ENCODE data around the gene ARFIP1.

Gene ARFIP1

DNA sequence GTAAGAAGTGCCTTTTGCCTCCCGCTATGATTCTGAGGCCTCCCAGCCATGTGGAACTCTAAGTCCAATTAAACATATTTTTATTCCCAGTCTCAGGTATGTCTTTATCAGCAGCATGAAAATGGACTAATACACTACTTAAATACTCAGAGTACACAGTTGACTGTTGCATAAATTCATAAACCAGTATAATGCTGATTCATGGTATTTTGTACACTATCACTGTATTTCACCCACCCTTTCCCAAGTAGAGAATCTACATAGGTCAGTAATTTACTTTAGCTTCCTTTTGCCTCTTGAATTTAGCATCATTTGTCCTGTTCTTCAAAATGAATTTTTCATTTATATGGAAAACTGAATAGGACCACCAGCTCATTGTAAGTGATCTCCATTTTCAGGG, 98.1 kb downstream of the ARFIP1 start:
- TF ChIP-seq CEBPB (IDR thresholded peaks at IDR 0.05) (no peak), TCF12 (IDR thresholded peaks at IDR 0.05; ENCODE audit: low read depth) (no peak), ZBTB7A (IDR thresholded peaks at IDR 0.05; ENCODE audit: low read depth) (no peak), YY1 (IDR thresholded peaks at IDR 0.05; ENCODE audit: low read depth) (no peak), FOXM1 (IDR thresholded peaks at IDR 0.05; ENCODE audit: borderline replicate concordance, low read depth) (no peak), RAD21 (IDR thresholded peaks at IDR 0.05; ENCODE audit: low read depth) (no peak), TEAD4 (IDR thresholded peaks at IDR 0.05) (no peak), CREB1 (IDR thresholded peaks at IDR 0.05; ENCODE audit: low read depth) (no peak), REST (IDR thresholded peaks at IDR 0.05; ENCODE audit: low read depth) (no peak), USF1 (IDR thresholded peaks at IDR 0.05) (no peak), TAF1 (IDR thresholded peaks at IDR 0.05; ENCODE audit: low read depth) (no peak), EGR1 (IDR thresholded peaks at IDR 0.05) (no peak), NFIC (IDR thresholded peaks at IDR 0.05) (no peak), EP300 (IDR thresholded peaks at IDR 0.05; ENCODE audit: borderline replicate concordance) (no peak)
- TF ChIP-seq, protein P1, sequence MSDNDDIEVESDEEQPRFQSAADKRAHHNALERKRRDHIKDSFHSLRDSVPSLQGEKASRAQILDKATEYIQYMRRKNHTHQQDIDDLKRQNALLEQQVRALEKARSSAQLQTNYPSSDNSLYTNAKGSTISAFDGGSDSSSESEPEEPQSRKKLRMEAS (IDR thresholded peaks at IDR 0.05) = no peak

DNA sequence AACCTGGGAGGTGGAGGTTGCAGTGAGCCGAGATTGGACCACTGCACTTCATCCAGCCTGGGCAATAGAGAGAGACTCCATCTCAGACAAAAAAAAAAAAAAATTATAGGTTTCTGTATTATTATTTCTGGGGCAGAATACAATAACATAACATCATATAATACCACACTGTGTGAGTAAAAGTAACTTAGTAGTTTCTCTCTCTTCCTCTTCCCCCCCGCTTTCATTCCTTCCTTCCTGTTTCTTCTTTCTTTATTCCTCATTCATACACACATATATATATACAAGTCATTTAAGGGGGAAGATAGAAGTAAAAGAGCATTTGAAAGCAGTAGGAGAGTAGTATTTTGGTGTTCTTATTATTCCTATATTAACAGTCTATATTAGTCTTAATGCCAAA, 100.5 kb downstream of the ARFIP1 start:
- TF ChIP-seq CREB1 (IDR thresholded peaks at IDR 0.05; ENCODE audit: low read depth) = no peak
- TF ChIP-seq YY1 (IDR thresholded peaks at IDR 0.05; ENCODE audit: low read depth) = no peak
- no peak for TF ChIP-seq TAF1 (IDR thresholded peaks at IDR 0.05; ENCODE audit: low read depth)
- no peak for TF ChIP-seq CEBPB (IDR thresholded peaks at IDR 0.05)
- TF ChIP-seq NFIC (IDR thresholded peaks at IDR 0.05) = no peak
- no peak for TF ChIP-seq ZBTB7A (IDR thresholded peaks at IDR 0.05; ENCODE audit: low read depth)
- TF ChIP-seq EP300 (IDR thresholded peaks at IDR 0.05; ENCODE audit: borderline replicate concordance) = no peak
- TF ChIP-seq, protein P1 (IDR thresholded peaks at IDR 0.05) = no peak
- no peak for TF ChIP-seq FOXM1 (IDR thresholded peaks at IDR 0.05; ENCODE audit: borderline replicate concordance, low read depth)
- no peak for TF ChIP-seq RAD21 (IDR thresholded peaks at IDR 0.05; ENCODE audit: low read depth)
- no peak for TF ChIP-seq TEAD4 (IDR thresholded peaks at IDR 0.05)
- no peak for TF ChIP-seq USF1 (IDR thresholded peaks at IDR 0.05)
- TF ChIP-seq EGR1 (IDR thresholded peaks at IDR 0.05) = no peak
- no peak for TF ChIP-seq TCF12 (IDR thresholded peaks at IDR 0.05; ENCODE audit: low read depth)
- no peak for TF ChIP-seq REST (IDR thresholded peaks at IDR 0.05; ENCODE audit: low read depth)

- no peak for TF ChIP-seq TAF1 (IDR thresholded peaks at IDR 0.05; ENCODE audit: low read depth)
- TF ChIP-seq CREB1 (IDR thresholded peaks at IDR 0.05; ENCODE audit: low read depth) = no peak
- TF ChIP-seq, protein P1 (IDR thresholded peaks at IDR 0.05) = no peak
- no peak for TF ChIP-seq EP300 (IDR thresholded peaks at IDR 0.05; ENCODE audit: borderline replicate concordance)
- no peak for TF ChIP-seq YY1 (IDR thresholded peaks at IDR 0.05; ENCODE audit: low read depth)
- no peak for TF ChIP-seq USF1 (IDR thresholded peaks at IDR 0.05)
- TF ChIP-seq FOXM1 (IDR thresholded peaks at IDR 0.05; ENCODE audit: borderline replicate concordance, low read depth) = no peak
- no peak for TF ChIP-seq NFIC (IDR thresholded peaks at IDR 0.05)
- TF ChIP-seq EGR1 (IDR thresholded peaks at IDR 0.05) = no peak
- no peak for TF ChIP-seq RAD21 (IDR thresholded peaks at IDR 0.05; ENCODE audit: low read depth)
- TF ChIP-seq TCF12 (IDR thresholded peaks at IDR 0.05; ENCODE audit: low read depth) = no peak
- no peak for TF ChIP-seq CEBPB (IDR thresholded peaks at IDR 0.05)
- TF ChIP-seq REST (IDR thresholded peaks at IDR 0.05; ENCODE audit: low read depth) = no peak
- TF ChIP-seq TEAD4 (IDR thresholded peaks at IDR 0.05) = no peak
- no peak for TF ChIP-seq ZBTB7A (IDR thresholded peaks at IDR 0.05; ENCODE audit: low read depth)
Observed at GRCh38 chr4:152881974-152882373, 102.2 kb downstream of the ARFIP1 start.

Data from Ishikawa (cell line).